OCI-LY3 (cell line): ENCODE results near the gene ST6GAL1.

Experiments used
- H2AFZ ChIP-seq: fragments of 200-600, 300-600 bp; shearing (Covaris generic); 2 replicates; pipeline ENCODE4 v1.6.0; 2014; ENCODE audit warnings: antibody characterized with exemption, low read depth, low read length
- H3K27ac ChIP-seq: fragments of 200-600, 300-600 bp; sonication (generic); 2 replicates; pipeline ENCODE4 v1.5.1; 2014; ENCODE audit warnings: mild to moderate bottlenecking, low read length, moderate library complexity, mixed read lengths
- H3K27me3 ChIP-seq: fragments of 200-600, 300-600 bp; sonication (generic); 2 replicates; pipeline ENCODE4 v1.6.1; 2014; ENCODE audit warnings: low read depth, low read length, mixed read lengths
- H3K36me3 ChIP-seq: fragments of 200-600, 300-600 bp; sonication (generic); replicated peaks from 2 replicates; pipeline ENCODE3; 2014; ENCODE audit warnings: low read depth, low read length, mixed read lengths
- H3K4me1 ChIP-seq: fragments of 300-600, 200-600 bp; sonication (generic); 2 replicates; pipeline ENCODE4 v1.6.1; 2014; ENCODE audit warnings: low read length, mixed read lengths
- H3K4me2 ChIP-seq: fragments of 200-600, 300-600 bp; sonication (generic); 2 replicates; pipeline ENCODE4 v1.6.1; 2014; ENCODE audit warnings: low read length, mixed read lengths
- H3K4me3 ChIP-seq: fragments of 300-600, 200-600 bp; sonication (generic); 2 replicates; pipeline ENCODE4 v1.5.1; 2014; ENCODE audit warnings: antibody characterized with exemption, mild to moderate bottlenecking, low read length, moderate library complexity
- H3K79me2 ChIP-seq: fragments of 300-600, 200-600 bp; shearing (Covaris generic); 2 replicates; pipeline ENCODE4 v1.6.1; 2014; ENCODE audit warnings: mild to moderate bottlenecking, low read length, mixed read lengths
- H3K9ac ChIP-seq: fragments of 300-600, 200-600 bp; shearing (Covaris generic); 2 replicates; pipeline ENCODE4 v1.6.0; 2014; ENCODE audit warnings: mild to moderate bottlenecking, low read length, moderate library complexity
- H3K9me3 ChIP-seq: fragments of 200-600, 300-600 bp; shearing (Covaris generic); 2 replicates; pipeline ENCODE4 v1.6.1; 2014; ENCODE audit warnings: low read length, mixed read lengths; ENCODE audit not compliant: insufficient read depth
- H4K20me1 ChIP-seq: fragments of 200-600, 300-600 bp; sonication (generic); 2 replicates; pipeline ENCODE4 v1.6.1; 2016; ENCODE audit warnings: low read length, mixed read lengths; ENCODE audit not compliant: insufficient read depth
- CTCF ChIP-seq: fragments of 200-600, 300-600 bp; sonication (generic); IDR thresholded peaks from 2 replicates; pipeline ENCODE4 v1.5.1; 2014; ENCODE audit warnings: antibody characterized with exemption, low read length, low read depth
- EZH2phosphoT487 ChIP-seq: fragments of 200-600 bp; shearing (Covaris generic); IDR thresholded peaks from 2 replicates; pipeline ENCODE4 v1.6.1; 2018; ENCODE audit warnings: antibody characterized with exemption, mixed run types, low read depth

Gene ST6GAL1

GRCh38 chr3:187061748-187062147 is 131.4 kb downstream of the ST6GAL1 start:
- no peak for TF ChIP-seq EZH2phosphoT487
- no peak for TF ChIP-seq CTCF
- Histone ChIP-seq H3K79me2 (peaks cover 46% of the 10 kb centered on the region), H3K27ac (peak overlapping the region; percentile 3; the same call in 1 of the 2 replicates), H3K27me3 (no peaks in the 10 kb centered on the region), H2AFZ (no peak overlapping the region), H3K9ac (no peak overlapping the region), H3K4me1 (peaks cover 54% of the 10 kb centered on the region), H3K36me3 (peaks cover 50% of the 10 kb centered on the region), H3K9me3 (no peaks in the 10 kb centered on the region; the same call in 1 of the 2 replicates), H3K4me3 (no peak overlapping the region), H3K4me2 (no peak overlapping the region), H4K20me1 (peaks cover 6% of the 10 kb centered on the region; the same call in 1 of the 2 replicates)

GRCh38 chr3:187062526-187063177 is 132.3 kb downstream of the ST6GAL1 start:
- Histone ChIP-seq H4K20me1 (peaks cover 6% of the 10 kb centered on the region; the same call in 1 of the 2 replicates), H3K9ac (no peak overlapping the region), H2AFZ (no peak overlapping the region), H3K36me3 (peaks cover 55% of the 10 kb centered on the region), H3K27ac (peak overlapping the region; percentile 85), H3K4me1 (peaks cover 61% of the 10 kb centered on the region), H3K79me2 (peaks cover 50% of the 10 kb centered on the region), H3K4me2 (no peak overlapping the region), H3K9me3 (no peaks in the 10 kb centered on the region; the same call in 1 of the 2 replicates), H3K27me3 (no peaks in the 10 kb centered on the region), H3K4me3 (no peak overlapping the region)
- TF ChIP-seq CTCF, result no peak
- TF ChIP-seq EZH2phosphoT487, result no peak

- Histone ChIP-seq H3K36me3 (peaks cover 54% of the 10 kb centered on the region), H3K4me1 (peaks cover 65% of the 10 kb centered on the region), H3K79me2 (peaks cover 47% of the 10 kb centered on the region), H3K4me2 (peak overlapping the region; percentile 43), H2AFZ (no peak overlapping the region), H3K9me3 (no peaks in the 10 kb centered on the region; the same call in 1 of the 2 replicates), H3K27ac (peak overlapping the region; percentile 85), H3K27me3 (no peaks in the 10 kb centered on the region), H3K9ac (peak overlapping the region; percentile 67), H3K4me3 (no peak overlapping the region), H4K20me1 (peaks cover 6% of the 10 kb centered on the region; the same call in 1 of the 2 replicates)
- no peak for TF ChIP-seq EZH2phosphoT487
- TF ChIP-seq CTCF, result no peak
Measured at GRCh38 chr3:187063286-187064121, 133.2 kb downstream of the ST6GAL1 start.
